HG03039 (cell line): Measurements from ENCODE around the gene ZSCAN2.

Experiments used
- ATAC-seq: cut with Tn5 transposase; IDR thresholded peaks from one replicate; pipeline ENCODE4 v1.9.1; 2021; ENCODE audit warnings: mild to moderate bottlenecking, moderate library complexity; ENCODE audit not compliant: unreplicated experiment

ZSCAN2 gene

DNA sequence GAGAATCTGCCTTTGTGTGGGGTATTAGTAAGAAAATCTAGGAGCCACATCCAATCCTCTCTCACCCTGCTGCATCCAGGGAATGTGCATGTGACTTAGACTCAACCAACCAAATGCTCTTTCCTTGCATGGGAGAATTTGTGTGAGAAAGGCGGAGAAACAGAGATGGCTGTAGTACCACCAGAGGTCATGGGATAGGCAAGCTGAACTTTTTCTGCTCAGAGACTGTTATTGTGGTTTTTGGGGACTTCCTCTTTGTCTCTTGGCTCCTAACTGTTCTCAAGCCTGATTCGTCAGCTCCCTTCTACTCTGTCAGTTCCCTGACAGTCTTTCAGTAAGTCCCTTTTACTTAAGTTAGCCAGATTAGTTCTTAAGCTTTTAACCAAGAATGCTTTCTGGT lies 2.6 kb upstream of the ZSCAN2 start:
- no peak for ATAC-seq

DNA sequence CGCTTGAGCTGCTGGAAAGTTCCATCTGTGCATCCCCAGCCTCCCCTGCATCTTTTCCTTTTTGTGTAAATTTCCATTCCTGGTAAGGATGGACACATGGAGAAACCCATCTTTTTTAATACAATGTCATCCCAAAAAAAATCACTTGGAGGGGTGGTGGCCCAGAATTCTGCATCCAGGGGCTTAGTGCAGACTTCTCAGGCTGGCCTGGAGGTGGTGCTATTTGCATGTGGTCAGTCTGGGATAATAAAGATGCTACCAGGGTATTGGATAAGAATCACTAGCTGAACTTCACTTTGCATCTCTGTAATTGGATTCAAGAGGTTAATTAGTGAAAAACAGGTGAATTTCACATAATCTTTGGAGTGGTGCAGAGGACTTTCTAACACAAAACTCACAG lies 1.8 kb upstream of the ZSCAN2 start:
- no peak for ATAC-seq

DNA sequence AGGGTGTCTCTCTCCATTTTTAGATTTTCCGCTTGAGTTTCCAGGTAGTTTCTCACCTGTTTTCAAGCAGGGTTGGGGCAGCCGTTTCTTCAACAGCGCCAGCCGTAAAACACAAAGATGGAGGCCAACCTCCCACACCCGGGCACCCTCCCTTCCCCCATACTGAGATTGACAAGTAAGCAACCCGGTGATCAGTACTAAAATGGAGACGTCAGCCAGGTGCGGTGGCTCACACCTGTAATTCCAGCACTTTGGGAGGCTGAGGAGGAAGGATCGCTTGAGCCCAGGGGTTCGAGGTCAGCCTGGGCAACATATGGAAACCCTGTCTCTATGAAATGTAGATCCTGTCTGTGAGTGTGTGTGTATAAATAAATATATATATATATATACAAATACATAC lies 903 bp upstream of the ZSCAN2 start:
- ATAC-seq, result no peak

DNA sequence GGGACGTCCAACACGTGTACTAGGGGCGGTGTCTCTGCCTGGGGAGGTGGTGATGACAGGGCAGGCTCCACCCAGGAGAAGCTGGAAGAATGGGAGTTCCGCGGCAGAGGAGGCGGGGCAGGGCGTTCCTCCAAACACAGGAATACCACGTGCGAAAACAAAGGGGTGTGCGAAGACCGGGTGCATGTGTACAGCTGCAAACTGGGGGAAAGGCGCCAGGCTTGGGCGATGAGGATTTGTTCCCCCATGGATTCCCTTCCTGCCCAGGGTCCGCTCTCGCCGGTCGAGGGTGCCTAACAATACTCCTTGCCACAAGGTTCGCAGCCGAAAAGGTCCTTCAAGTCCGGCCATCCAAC lies 500 bp upstream of the ZSCAN2 start:
- no peak for ATAC-seq

DNA sequence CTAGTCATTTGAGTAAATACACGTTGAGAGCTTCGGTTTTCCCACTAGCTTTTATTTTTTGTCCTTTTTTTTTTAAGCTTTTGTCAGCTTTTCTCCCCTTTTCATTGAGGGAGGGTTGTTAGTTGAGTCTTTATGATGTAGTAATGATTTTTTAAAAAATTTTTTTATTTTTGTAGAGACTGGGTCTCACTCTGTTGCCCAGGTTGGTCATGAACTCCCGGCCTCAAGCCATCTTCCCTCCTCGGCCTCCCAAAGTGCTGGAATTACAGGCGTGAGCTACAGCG lies 688 bp downstream of the ZSCAN2 start:
- ATAC-seq, result no peak

DNA sequence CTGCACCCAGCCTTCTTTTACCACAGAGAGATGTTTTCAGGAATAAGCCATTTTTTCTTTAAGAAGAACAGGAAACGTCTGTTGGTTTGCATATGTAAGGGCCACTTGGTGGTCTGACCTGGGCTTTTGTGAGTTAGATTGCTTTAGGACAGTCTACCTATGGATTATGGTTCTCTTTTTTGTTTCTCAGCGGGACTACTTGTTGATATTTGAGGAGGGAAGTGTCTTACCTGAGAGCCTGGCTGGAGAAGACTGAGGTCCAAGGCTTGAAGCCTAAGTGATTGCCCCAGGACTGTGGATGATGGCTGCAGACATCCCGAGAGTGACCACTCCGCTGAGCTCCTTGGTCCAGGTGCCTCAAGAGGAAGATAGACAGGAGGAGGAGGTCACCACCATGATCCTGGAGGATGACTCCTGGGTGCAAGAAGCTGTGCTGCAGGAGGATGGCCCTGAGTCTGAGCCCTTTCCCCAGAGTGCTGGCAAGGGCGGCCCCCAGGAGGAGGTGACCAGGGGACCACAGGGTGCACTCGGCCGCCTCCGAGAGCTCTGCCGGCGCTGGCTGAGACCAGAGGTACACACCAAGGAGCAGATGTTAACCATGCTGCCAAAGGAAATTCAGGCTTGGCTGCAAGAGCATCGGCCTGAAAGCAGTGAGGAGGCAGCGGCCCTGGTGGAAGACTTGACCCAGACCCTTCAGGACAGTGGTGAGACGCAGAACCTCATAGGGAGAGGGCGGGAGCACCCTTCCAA lies 3.0 kb downstream of the ZSCAN2 start:
- no peak for ATAC-seq

DNA sequence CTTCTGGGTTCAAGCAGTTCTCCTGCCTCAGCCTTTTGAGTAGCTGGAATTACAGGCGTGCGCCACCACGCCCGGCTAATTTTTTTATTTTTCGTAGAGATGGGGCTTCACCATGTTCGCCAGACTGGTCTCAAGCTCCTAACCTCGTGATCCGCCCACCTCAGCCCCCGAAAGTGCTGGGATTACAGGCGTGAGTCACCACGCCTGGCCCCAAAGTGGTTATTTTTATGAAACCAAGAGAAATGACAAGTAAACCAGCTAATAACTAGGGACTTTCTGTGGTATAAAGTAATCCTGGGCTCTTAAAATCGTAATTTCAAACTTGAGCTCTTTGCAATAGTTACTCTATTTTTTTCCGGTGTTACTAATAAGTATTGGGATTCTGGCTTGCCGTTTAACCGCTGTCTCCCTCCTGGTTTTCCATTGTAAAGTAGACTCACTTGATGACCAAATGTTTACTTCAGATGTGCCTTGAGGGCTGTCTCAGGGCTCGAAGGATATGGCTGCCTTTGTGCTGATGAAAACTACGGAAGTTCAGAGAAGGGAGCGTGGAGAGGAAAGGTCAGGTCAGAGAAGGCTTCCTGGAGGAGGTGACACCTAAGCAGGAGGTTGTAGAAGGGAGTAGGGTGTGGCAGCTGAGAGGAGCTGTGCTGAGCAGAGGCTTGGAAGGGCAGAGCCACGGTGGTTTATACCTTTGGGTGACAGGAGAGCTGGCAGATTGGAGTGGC lies 4.2 kb downstream of the ZSCAN2 start:
- ATAC-seq, result no peak

DNA sequence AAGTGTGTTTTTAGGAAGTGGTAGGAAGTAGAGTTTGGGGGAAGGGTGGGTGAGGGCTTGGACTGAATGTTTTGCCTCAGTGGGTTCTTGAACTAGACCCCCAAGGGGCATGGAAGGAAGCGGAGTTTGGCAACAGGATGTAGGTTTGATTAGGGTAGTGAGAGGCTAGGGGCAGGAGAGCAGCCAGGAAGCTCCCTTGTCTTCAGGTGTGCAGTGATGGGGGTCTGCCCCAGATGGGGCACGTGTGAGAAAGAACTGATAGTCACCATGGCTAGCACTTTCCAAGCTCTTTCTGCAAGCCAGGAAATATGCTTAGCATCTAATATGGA lies 4.7 kb downstream of the ZSCAN2 start:
- ATAC-seq, result no peak

DNA sequence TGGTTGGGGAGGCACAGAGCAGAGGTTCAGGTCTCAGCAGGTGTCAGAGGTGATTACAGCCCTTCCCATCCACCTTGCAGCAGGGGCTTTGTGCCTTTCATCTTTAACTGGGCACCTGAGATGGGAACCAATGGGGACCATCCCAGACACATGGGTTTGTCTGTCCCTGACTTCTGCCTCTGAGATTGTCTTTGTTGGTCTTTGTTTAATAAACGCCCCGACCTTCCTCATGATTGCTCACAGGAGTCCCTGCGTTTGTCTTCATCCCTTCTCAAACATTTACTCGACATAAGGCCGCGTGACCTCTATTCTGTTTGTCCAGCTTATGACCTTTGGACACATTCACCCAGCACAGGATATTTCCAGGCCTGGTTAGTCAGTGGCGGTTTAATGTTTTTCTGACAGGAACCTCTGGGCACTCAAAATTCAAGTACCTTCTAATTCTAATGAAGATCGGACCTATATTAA lies 5.9 kb downstream of the ZSCAN2 start:
- no peak for ATAC-seq

DNA sequence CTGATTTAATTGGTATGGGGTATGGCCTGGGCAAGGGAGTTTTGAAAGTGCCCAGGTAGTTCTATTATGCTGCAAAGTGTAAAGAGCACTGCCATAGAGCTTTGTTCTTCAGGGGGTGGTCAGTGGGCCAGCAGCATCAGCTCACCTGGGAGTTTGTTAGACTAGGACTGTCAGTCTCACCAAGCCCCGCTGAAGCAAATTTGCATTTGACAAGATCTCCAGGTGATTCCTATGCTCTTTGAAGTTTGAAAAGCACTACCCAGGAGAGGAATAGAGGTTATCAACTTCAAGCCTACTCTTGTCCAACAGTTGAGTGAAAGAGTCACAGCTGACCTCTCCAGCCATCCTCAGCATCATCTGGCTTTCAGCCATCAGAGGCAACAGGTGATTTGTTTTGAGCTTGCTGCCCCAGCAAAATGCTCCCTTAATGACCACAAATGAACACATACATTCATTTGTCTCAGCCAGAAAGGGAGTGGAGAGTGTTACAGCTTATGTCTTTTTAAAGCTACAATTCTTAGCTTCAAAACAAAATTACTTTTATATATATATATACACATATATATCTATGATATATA lies 8.0 kb downstream of the ZSCAN2 start:
- ATAC-seq, result no peak

DNA sequence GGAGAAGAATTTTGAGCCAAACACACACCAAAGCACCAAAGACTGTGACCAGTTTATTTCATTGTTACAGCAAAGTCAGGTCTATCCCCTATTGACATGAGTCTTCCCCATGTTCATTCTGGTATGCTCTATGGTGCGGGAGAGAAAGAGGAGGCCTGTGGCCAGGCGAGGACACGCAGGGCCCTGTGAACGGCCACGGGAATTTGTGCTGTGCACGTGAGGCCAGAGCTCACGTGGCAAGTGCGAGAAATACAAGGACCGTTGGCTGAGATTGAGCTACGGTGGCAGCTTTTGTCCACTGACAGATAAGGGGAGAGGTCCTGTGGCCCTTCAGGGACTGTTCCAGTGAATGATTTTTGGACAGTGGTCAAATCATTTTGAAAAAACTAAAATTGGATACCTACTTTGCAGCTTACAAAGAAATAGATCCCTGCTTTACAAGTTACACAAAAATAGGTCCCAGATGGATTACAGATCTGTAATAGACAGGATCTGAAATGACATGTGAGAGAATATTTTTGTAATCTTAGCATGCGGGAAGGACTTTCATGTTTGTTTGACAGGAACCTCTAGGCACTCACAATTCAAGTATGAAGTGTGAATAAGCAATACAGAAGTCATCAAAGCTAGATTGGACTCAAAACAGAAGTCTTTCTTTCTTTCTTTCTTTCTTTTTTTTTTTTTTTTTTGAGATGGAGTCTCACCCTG lies 9.2 kb downstream of the ZSCAN2 start:
- ATAC-seq, result no peak

DNA sequence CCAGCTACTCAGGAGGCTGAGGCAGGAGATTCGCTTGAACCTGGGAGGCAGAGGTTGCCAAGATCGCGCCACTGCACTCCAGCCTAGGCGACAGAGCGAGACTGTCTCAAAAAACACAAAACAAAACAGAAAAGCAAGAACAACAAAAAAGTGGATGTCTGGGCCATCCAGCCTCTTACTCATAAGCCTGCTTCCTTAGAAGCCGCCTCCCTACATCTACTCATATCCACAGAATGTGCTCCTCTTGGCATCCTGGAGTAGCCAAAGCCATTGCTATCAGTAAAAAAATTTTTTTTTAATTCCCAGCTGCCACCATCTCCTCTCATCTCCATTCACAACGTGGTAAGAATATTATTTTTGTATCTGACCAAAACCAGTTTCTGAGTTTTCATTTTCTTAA lies 10.8 kb downstream of the ZSCAN2 start:
- ATAC-seq, result no peak

DNA sequence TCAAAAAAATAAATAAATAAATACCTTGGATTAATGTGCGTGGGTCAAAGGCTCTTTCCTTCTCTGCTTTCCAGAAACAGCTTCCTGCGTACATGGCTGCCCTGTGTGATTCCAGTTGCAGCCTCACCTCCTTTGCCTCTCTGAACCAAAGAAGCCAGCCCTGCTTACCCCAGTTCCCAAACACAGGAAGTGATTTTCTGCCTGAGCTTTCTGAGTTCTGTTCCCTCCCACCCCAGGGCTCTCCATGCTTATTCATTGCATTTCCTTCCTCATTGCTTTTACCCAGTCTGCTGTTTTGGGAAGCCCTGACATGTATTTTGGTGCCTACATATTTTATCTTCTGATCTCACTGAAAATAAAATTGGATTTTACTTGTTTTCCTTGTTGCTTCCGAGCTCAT lies 15.4 kb downstream of the ZSCAN2 start:
- ATAC-seq, result no peak

DNA sequence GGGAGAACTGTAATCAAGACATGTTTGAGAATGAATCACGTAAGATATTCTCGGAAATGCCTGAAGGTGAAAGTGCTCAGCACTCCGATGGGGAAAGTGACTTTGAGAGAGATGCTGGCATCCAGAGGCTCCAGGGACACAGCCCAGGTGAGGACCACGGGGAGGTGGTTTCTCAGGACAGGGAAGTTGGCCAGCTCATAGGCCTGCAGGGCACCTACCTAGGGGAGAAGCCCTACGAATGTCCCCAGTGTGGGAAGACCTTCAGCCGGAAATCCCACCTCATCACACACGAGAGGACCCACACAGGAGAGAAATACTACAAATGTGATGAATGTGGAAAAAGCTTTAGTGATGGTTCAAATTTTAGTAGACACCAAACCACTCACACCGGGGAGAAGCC lies 19.8 kb downstream of the ZSCAN2 start:
- no peak for ATAC-seq

DNA sequence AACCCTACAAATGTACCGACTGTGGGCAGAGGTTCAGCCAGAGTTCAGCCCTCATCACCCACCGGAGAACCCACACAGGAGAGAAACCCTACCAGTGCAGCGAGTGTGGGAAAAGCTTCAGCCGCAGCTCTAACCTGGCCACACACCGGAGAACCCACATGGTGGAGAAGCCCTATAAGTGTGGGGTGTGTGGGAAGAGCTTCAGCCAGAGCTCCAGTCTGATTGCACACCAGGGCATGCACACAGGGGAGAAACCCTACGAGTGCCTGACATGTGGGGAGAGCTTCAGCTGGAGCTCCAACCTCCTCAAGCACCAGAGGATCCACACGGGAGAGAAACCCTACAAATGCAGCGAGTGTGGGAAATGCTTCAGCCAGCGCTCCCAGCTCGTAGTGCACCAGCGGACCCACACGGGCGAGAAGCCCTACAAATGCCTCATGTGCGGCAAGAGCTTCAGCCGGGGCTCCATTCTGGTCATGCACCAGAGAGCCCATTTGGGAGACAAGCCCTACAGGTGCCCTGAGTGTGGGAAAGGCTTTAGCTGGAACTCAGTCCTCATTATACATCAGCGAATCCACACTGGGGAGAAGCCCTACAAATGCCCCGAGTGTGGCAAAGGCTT lies 20.7 kb downstream of the ZSCAN2 start:
- ATAC-seq, result no peak

DNA sequence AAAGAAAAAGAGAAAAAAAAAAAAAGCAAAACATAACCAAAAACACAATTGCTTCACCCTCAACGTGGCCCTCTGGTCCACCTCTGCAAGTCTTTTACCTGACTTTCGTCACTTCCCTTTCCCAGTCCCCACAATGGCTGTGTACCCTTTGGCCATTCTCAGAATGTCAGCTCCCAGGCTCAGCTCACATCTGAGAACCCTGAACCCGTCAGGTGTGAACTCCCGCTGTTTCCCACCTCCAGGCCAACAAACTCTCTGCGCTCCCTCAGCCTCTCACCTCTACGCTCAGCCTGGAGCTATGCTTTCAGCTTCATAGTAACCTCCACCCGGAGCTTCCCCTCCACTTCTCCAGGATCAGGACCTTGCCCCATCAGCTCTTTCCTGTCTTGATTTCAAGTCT lies 23.6 kb downstream of the ZSCAN2 start:
- no peak for ATAC-seq

DNA sequence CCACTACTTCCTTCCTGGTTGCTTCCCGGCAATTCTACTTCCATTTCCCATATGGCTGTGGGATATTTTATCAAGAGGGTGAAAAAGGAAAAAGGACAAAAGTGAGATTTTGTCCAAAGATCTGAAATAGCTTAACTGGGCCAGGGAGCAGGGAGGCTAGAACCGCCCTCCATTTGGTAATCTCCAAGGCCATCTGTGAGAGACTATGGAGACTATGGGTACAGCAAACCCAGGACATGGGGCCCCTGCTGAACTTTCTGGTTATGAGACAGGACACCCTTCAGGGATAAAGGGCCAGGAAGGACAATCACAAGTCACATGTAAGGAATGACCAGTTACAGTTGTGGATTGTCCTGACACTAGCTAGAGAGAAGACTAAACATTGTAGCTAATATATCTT lies 24.3 kb downstream of the ZSCAN2 start:
- ATAC-seq, result no peak

DNA sequence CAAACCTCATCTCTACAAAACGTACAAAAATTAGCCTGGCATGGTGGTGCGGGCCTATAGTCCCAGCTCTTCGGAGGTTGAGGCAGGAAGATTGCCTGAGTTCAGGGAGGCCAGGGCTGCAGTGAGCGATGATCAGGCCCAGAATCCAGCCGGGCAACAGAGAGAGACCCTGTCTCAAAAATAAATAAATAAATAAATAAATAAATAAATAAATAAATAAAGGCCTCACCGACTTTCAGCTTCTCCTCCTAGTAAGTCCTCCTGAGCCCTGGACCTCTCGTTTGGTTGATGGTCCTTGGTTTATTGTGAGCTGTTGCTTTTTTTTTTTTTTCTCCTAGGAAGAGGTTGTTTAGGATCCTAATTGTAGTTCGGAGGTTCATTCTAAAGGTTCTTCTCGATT lies 28.2 kb downstream of the ZSCAN2 start:
- no peak for ATAC-seq

DNA sequence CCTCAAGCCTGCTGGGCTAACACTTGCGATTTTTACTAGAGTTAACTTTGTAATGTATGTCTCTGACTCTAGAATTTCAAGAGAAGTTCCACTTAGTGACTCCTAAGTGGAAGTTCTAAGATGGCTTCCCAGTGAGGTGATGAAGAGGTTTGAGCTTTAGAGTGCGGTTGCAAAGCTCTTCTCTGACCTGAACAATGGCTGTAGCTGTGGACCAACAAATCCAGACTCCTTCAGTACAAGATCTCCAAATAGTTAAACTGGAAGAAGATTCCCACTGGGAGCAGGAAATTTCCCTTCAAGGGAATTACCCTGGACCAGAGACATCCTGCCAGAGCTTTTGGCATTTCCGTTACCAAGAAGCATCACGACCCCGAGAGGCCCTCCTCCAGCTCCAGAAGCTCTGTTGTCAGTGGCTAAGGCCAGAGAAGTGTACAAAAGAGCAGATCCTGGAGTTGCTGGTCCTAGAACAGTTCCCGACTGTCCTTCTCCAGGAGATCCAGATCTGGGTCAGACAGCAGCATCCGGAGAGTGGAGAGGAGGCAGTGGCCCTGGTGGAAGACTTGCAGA lies 31.0 kb downstream of the ZSCAN2 start:
- no peak for ATAC-seq

DNA sequence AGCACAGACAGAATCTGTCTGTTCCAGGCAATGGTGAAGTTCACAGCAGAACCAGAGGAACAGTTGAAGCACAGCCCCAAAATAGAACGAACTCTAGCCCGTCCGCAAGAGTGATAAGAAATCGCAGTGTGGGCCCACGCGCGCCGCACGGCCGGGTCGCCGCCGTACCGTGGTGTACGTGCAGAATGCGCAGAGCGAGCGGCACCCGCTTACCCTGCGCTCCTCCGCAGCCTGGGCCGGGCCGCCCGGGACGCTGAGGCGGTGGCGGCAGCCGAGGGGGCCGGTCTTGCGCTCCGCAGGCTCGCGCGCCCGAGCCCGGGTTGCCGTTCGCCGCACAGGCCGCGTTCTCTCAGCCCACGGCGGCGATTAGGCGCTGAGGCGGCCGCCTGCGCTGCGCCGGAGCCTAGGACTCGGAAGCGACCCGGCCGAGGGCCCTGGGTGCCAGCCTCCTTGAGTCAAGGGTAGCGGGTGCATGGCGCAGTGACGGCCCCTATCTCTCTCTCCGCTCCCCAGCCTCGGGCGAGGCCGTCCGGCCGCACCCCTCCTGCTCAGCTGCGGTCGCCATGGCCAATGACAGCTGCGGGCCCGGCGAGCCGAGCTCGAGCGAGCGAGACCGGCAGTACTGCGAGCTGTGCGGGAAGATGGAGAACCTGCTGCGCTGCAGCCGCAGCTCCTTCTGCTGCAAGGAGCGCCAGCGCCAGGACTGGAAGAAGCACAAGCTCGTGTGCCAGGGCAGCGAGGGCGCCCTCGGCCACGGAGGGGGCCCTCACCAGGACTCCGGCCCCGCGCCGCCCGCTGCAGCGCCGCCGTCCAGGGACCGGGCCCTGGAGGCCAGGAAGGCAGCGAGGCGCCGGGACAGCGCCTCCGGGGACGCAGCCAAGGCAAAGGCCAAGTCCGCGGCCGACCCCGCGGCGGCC lies 32.8 kb downstream of the ZSCAN2 start:
- ATAC-seq, result peak; percentile 38
